Heart left ventricle (tissue), 16 donors: Measurements from ENCODE around the gene SLC4A4. TPM values are rescaled to one million over a fixed set of nuclear protein-coding genes. Genes with fewer than 3 reads are reported as not detected.

Experiments
- ATAC-seq, 4 donors: fragments of 200-7000 bp; cut with Tn5 transposase; one replicate each; pipeline ENCODE4 v1.9.1; 2020 to 2022; ENCODE audit warnings: moderate library complexity in 4 of 4, mild to moderate bottlenecking in 3 of 4, moderate number of reproducible peaks in 1 of 4
- DNase-seq, 5 donors: peaks; one replicate each; pipeline ENCODE4 v3.0.0-alpha.2; 2020
- H3K27ac ChIP-seq, 12 donors: fragments of 200-600 bp; sonication (generic) in 4 of 12; one replicate each; pipeline versions ENCODE4 v1.5.0 to v1.8.0; 2016 to 2022; ENCODE audit warnings: mild to moderate bottlenecking in 2 of 12
- H3K27me3 ChIP-seq, 9 donors: fragments of 200-600 bp; sonication (generic) in 2 of 9; one replicate each; pipeline versions ENCODE4 v1.5.1 to v1.8.0; 2016 to 2022; ENCODE audit warnings: mild to moderate bottlenecking in 3 of 9
- H3K36me3 ChIP-seq, 9 donors: fragments of 200-600 bp; sonication (generic) in 2 of 9; one replicate each; pipeline versions ENCODE4 v1.5.0 to v1.8.0; 2018 to 2022; ENCODE audit warnings: mild to moderate bottlenecking in 2 of 9
- H3K4me1 ChIP-seq, 12 donors: fragments of 200-600 bp; sonication (generic) in 4 of 12; one replicate each; pipeline versions ENCODE4 v1.5.0 to v1.8.0; 2016 to 2022; ENCODE audit warnings: mild to moderate bottlenecking in 3 of 12
- H3K4me3 ChIP-seq, 12 donors: fragments of 200-600 bp; sonication (generic) in 4 of 12; one replicate each; pipeline versions ENCODE4 v1.5.0 to v1.8.0; 2017 to 2022; ENCODE audit warnings: mild to moderate bottlenecking in 9 of 12, moderate library complexity in 4 of 12
- H3K9me3 ChIP-seq, 12 donors: fragments of 200-600 bp; sonication (generic) in 4 of 12; one replicate each; pipeline versions ENCODE4 v1.5.0 to v1.8.0; 2016 to 2022; ENCODE audit warnings: mild to moderate bottlenecking in 1 of 12
- CTCF ChIP-seq, 12 donors: fragments of 200-600 bp; sonication (generic) in 4 of 12; IDR thresholded peaks; one replicate each; pipeline versions ENCODE4 v1.5.0 to v1.8.0; 2018 to 2022; ENCODE audit warnings: antibody characterized with exemption in 12 of 12, mild to moderate bottlenecking in 5 of 12
- POLR2A ChIP-seq, 2 donors: fragments of 450-650 bp; IDR thresholded peaks; one replicate each; pipeline ENCODE4 v1.6.1; 2017; ENCODE audit warnings: antibody characterized with exemption in 2 of 2, mild to moderate bottlenecking in 2 of 2, moderate library complexity in 2 of 2
- WGBS, 4 donors: extraction: QIAGEN DNeasy Blood & Tissue Kit in 2 of 4; methylation state at CpG; one replicate each; pipeline versions ENCODE4 v1.1.5 to v1.1.7; 2013 to 2018; 5-methylcytosine and 5-hydroxymethylcytosine counted together
- intact Hi-C, 10 donors: fragments of 100-400 bp; cut with DNase I; formaldehyde crosslinking; loops; one replicate each; pipeline versions ENCODE4 v1.11.1 to v1.14.2; 2022
- polyA plus RNA-seq, 2 donors: library from polyadenylated mRNA; stranded (reverse); fragments of 200-250 nt; gene quantifications; one replicate each; pipeline ENCODE4 v1.2.3, GENCODE V29; 2013
- total RNA-seq, 9 donors: library from RNA; depleted of rRNA in 2 of 9; stranded (reverse); fragments of >200 nt in 2 of 9; fragmentation: NEBNext Ultra II Directional in 3 of 9; extraction: Animal tissue kit (Norgen Biotek cat#: 25700) in 3 of 9; gene quantifications; one replicate each; pipeline versions ENCODE4 v1.1.0 to v1.2.4, GENCODE V29; 2016 to 2023
- donor health status: ischemic (EF 13 %, LVEDD 7.1; RV severe dilation, severe dysfunction).
- donor health status: healthy with polysubstance abuse.
- donor health status: DM: no; HTN: yes; CAD: no.
- donor health status: DM: no; HTN: no; CAD: no.
- donor health status: ischemic (EF 25% LVEDD 6.9; RV normal size, moderate dysfunction).
- donor health status: ischemic (EF 25% LVEDD 5.7; RV mildly dilated, moderate dysfunction).
- donor health status: healthy.
- donor health status: DM: yes; HTN: yes; CAD: no.
- donor health status: ischemic (EF 35%, LVEDD 5.7; RV mildly dilated, moderate dysfunction).
- donor health status: nonischemic (EF 11% LVEDD 7.7; RV severe dilation, severe dysfunction).
- donor health status: DM: yes; HTN: yes; CAD: no.
- donor health status: PGD.
- donor health status: ischemic (EF 29% LVEDD 5.4; RV normal size, mild dysfunction).
- donor health status: nonischemic (EF 23%, LVEDD 6.1; RV moderate dilation, normal function).

SLC4A4 gene
- total and polyA plus RNA-seq, 11 donors = 3.7 to 48.0 (median 17.9) TPM

DNA sequence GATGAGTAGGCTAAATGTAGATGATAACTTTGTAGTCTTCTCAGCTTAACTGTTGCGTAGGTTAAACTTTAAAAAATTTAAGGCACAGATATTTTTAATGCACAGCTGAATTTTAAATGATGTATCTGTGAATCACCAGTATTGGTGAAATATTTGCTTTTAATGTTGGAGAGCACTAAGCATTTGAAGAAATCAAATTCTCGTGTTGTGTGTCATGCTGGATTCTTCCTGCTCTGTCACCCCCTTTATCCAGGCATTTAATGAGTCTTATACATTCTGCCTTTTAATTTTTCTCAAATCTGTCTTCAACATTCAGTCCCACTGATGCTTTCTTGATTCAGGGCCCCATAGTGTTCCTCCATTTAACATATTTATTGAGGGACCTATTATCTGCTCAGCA, 76.7 kb downstream of the SLC4A4 start:
- Histone ChIP-seq H3K36me3 (no peaks in the 10 kb centered on the region), H3K4me1 (peaks cover 0 to 6% (median 0%) of the 10 kb centered on the region in 12 donors), H3K4me3 (no peak overlapping the region), H3K9me3 (no peaks in the 10 kb centered on the region), H3K27me3 (no peaks in the 10 kb centered on the region), H3K27ac (no peak overlapping the region)
- intact Hi-C loops = no loop called here
- TF ChIP-seq CTCF (IDR thresholded peaks at IDR 0.05) = no peak
- TF ChIP-seq POLR2A (IDR thresholded peaks at IDR 0.05) = no peak
- DNase-seq (no peak), ATAC-seq (no peak)
- 83 to 88% (median 85%) methylated on average over 2 of the region's 2 CpGs for WGBS, 4 donors

DNA sequence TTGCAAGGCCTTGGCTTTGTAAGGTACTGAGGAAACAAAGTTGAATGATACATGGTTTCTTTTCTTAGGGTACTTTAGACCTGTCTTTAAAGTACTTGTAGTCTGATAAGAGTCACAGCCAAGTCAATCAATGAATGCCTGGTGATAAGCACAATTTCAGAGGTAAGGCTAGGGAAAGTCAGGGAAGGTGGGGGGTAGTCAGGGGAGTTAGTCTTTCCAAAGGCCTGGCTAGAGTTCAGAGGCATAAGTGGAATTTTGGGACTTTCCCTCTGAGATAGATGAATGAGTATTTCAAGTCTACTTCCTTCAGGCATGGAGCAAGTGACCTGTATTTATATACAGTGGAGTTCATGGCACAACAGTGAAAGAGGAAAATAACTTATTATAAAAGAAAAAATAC, 78.3 kb downstream of the SLC4A4 start:
- Histone ChIP-seq H3K4me1 (peaks cover 0 to 6% (median 0%) of the 10 kb centered on the region in 12 donors), H3K36me3 (no peaks in the 10 kb centered on the region), H3K27me3 (no peaks in the 10 kb centered on the region), H3K27ac (no peak overlapping the region), H3K9me3 (no peaks in the 10 kb centered on the region), H3K4me3 (no peak overlapping the region)
- intact Hi-C loops = no loop called here
- DNase-seq (no peak), ATAC-seq (no peak)
- TF ChIP-seq POLR2A (IDR thresholded peaks at IDR 0.05) = no peak
- no peak for TF ChIP-seq CTCF (IDR thresholded peaks at IDR 0.05)

DNA sequence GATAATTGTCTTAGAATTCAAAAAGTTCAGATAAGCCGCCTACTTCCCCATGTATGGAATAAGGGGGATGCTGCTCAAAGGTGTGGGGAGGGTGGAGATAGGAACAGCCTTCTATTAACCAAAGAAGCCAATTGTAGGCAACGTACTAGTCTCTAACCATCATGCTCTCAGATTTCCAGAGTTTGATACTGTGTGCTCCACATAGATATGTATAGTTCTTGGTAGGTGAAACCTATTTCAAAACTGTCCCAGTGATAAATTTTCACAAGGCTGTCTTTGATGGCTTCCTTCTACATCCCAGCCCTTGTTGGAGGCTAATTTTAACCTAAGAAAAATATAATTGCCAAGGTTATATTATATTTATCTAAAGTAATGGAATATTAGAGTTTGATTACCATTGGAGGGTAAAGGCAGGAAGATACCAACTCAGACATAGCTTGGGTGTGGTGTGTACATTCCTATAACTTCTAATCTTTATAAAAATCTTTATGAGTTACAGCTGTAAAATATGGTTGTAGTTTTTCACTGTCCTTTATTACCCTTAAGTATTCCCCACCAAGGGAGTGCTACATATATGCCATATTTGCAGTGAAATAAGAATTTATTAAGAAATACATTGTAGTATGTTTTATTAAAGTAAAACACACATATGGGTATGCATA, 87.7 kb downstream of the SLC4A4 start:
- no peak for DNase-seq

GRCh38 chr4:71429106-71429505, 90.3 kb downstream of the SLC4A4 start:
- no peaks in the 10 kb centered on the region for H3K9me3 ChIP-seq
- ATAC-seq (peak in 1 of 4 donors; percentile 24), DNase-seq (no peak)
- H3K27ac ChIP-seq = no peak overlapping the region
- intact Hi-C loops = no loop called here
- H3K4me1 ChIP-seq = peaks cover 0 to 19% (median under 1%) of the 10 kb centered on the region in 12 donors
- no peak overlapping the region for H3K4me3 ChIP-seq
- 39 to 56% (median 41%) methylated on average over 2 of the region's 2 CpGs for WGBS, 4 donors
- H3K27me3 ChIP-seq = no peaks in the 10 kb centered on the region
- H3K36me3 ChIP-seq = no peaks in the 10 kb centered on the region
- TF ChIP-seq POLR2A (IDR thresholded peaks at IDR 0.05) (no peak), CTCF (IDR thresholded peaks at IDR 0.05) (no peak)

More for the DNA sequence above, 87.7 kb downstream of the SLC4A4 start:
- no peaks in the 10 kb centered on the region for H3K36me3 ChIP-seq
- WGBS, 4 donors = 74 to 88% (median 79%) methylated on average over 2 of the region's 2 CpGs
- peaks cover 0 to 9% (median 0%) of the 10 kb centered on the region in 12 donors for H3K4me1 ChIP-seq
- no peak overlapping the region for H3K27ac ChIP-seq
- no peak overlapping the region for H3K4me3 ChIP-seq
- intact Hi-C loops = no loop called here
- TF ChIP-seq POLR2A (IDR thresholded peaks at IDR 0.05) = no peak
- no peak for TF ChIP-seq CTCF (IDR thresholded peaks at IDR 0.05)
- no peaks in the 10 kb centered on the region for H3K9me3 ChIP-seq
- no peak for ATAC-seq
- H3K27me3 ChIP-seq = no peaks in the 10 kb centered on the region
